22Rv1 (cell line): ENCODE measurements around the gene DNAH1.

ENCODE experiments used
- H3K27ac ChIP-seq: fragments of 450-650 bp; 2 replicates; pipeline ENCODE4 v1.5.1; 2017
- CTCF ChIP-seq: fragments of 450-650 bp; IDR thresholded peaks from 2 replicates; pipeline ENCODE4 v1.5.1; 2017; ENCODE audit warnings: mild to moderate bottlenecking
- ZFX ChIP-seq: fragments of 450-650 bp; IDR thresholded peaks from 2 replicates; pipeline ENCODE4 v1.6.1; 2017; ENCODE audit warnings: antibody characterized with exemption, borderline replicate concordance

The DNAH1 gene

DNA sequence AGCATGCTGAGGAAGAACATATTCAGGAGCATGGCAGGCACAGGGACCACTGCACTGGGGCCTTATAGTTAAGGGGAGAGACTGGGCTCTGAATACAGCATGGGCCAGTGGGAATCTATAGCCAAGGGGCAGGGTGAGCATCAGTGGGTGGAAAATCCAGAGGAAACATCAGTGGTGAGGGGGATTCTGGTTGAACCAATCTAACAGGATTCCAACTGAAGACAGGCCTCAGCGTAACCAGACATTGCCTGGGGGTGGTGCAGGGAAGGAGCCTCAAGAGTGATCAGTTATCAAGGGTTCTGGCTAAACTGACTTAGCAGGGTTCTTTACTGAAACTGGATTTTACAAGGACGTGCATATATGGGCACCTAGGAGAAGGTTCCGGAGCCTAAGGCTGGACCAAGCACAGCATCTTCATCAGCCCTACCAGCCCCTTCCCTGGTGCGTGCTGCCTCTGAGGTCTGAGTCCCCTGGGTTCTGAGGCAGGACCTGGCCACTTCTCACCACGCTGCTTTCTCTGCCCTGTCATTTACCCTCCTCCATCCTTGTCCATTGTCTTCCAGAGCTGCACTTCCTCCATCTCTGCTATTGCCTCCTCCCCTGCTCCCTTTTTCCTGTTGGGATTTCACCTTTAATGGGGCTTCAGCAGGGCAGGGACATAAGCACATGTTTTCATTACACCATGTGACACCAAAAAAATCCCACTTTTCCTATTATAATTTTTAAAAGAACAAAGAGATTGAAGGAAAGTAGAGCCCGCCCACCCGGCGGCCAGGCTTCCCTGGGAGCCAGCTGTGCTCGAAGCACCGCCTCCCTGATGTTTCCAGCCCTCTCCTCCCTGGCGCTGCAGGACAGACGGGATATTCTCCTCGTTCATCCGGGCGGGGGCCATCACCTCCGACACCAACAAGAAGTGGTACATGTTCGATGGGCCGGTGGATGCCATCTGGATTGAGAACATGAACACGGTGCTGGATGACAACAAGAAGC lies 52.1 kb downstream of the DNAH1 start:
- TF ChIP-seq CTCF (no peak), ZFX (no peak)
- no peak overlapping the region for H3K27ac ChIP-seq

DNA sequence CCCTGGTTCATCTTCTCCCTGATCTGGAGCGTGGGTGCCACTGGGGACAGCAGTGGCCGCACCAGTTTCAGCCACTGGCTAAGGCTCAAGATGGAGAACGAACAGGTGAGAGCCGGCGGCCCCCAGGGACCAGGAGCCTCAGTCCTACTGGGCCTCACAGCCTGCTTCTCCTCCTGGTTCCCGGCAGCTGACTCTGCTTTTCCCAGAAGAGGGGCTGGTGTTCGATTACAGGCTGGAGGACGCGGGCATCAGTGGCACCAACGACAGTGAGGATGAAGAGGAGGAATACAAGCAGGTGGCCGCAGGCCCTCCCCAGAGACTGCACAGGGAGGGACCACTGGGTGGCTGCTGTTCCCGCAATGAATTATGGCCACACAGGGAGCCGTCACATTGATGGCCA lies 54.4 kb downstream of the DNAH1 start:
- H3K27ac ChIP-seq: no peak overlapping the region
- no peak for TF ChIP-seq ZFX

DNA sequence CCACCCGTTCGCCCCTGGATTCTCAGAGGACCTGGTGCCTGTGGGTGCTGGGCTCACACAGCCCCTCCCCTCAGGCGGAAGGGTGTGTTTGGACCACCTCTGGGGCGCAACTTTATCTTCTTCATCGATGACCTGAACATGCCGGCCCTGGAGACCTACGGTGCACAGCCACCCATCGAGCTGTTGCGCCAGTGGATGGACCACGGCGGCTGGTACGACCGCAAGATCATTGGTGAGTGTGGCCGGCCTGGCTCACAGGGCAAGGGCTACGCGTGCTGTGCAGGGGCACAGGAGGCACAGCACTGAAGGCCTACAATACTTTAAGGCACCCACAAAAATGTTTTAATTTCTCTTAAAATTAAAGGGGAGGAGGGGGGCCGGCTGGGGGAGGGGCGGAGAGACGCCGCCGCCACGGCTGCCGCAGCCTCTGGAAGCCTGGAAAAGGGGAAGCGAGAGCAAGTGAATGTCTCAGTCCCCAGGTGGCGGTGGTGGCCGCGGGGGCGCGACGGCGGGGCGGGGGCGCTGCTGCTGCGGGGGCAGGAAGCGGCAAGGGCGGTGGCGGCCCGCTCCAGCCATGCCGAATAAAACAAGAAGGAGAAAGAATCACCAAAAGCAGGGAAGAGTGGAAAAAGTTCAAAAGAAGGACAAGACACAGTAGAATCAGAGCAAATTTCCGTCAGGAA lies 56.8 kb downstream of the DNAH1 start:
- no peak overlapping the region for H3K27ac ChIP-seq
- TF ChIP-seq ZFX (no peak), CTCF (no peak)

DNA sequence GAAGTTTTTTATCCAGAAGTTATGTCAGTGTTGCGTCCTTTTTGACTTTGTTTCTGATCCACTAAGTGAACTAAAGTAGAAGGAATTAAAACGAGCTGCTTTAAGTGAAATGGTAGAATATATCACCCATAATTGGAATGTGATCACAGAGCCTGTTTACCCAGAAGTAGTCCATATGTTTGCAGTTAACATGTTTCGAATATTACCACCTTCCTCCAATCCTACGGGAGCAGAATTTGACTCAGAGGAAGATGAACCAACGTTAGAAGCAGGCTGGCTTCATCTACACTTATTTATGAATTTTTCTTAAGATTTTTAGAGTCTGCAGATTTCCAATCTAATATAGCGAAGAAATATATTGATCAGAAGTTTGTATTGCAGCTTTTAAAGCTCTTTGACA lies 57.6 kb downstream of the DNAH1 start:
- TF ChIP-seq CTCF (no peak), ZFX (no peak)
- H3K27ac ChIP-seq: no peak overlapping the region

GRCh38 chr3:52374173-52374572 lies 58.1 kb downstream of the DNAH1 start:
- TF ChIP-seq CTCF: no peak
- no peak for TF ChIP-seq ZFX
- no peak overlapping the region for H3K27ac ChIP-seq

DNA sequence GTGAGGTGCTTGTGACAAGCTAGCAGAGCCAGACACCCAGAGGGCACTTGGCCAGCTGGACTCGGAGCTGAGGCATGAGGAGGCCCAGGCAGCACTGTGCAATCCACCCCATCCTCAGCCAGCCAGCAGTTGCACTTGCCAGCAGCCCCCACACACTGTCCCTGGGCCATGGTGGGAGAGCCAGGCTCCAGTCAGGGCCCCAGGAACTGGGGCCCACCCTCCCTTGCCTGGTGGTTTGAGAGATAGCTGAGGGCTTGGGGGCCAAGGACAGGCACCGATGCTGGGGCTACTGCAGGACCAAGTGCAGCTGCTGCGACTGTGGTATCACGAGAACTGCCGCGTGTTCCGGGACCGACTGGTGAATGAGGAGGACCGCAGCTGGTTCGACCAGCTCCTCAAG lies 63.5 kb downstream of the DNAH1 start:
- no peak overlapping the region for H3K27ac ChIP-seq
- TF ChIP-seq ZFX (no peak), CTCF (no peak)

GRCh38 chr3:52380023-52380422 lies 63.9 kb downstream of the DNAH1 start:
- H3K27ac ChIP-seq: no peak overlapping the region
- TF ChIP-seq CTCF (no peak), ZFX (no peak)
